ENCODE data around the gene TGM4. TPM values are rescaled to one million over a fixed set of nuclear protein-coding genes. Genes with fewer than 3 reads are reported as not detected.
"Not testable (repeated sequence)": the region's sequence is repeated elsewhere in the genome, so short reads cannot be mapped to it uniquely, and the experiment has no call there.

The TGM4 gene
- total RNA-seq, 4 donors from 2014 or later: not detected

GRCh38 chr3:44932271-44932670 lies 57.9 kb downstream of the TGM4 start:
- H3K36me3 ChIP-seq: peaks cover 10 to 98% (median 25%) of the 10 kb centered on the region in 3 donors
- 39 to 50% methylated on average over 2 of the region's 2 CpGs for WGBS, 2 donors
- H3K4me1 ChIP-seq: no peaks in the 10 kb centered on the region
- no peak for TF ChIP-seq CTCF (IDR thresholded peaks at IDR 0.05)
- no peak for TF ChIP-seq POLR2A (IDR thresholded peaks at IDR 0.05)
- no peak for DNase-seq
- H3K27ac ChIP-seq: no peak overlapping the region
- no peaks in the 10 kb centered on the region for H3K27me3 ChIP-seq
- H3K4me3 ChIP-seq: no peak overlapping the region
- intact Hi-C loops (cut with DNase I): no loop called here
- H3K9me3 ChIP-seq: no peaks in the 10 kb centered on the region

- no peaks in the 10 kb centered on the region for H3K27me3 ChIP-seq
- no peaks in the 10 kb centered on the region for H3K4me1 ChIP-seq
- TF ChIP-seq CTCF (IDR thresholded peaks at IDR 0.05): no peak
- TF ChIP-seq POLR2A (IDR thresholded peaks at IDR 0.05): no peak
- DNase-seq: no peak
- intact Hi-C loops (cut with DNase I): no loop called here
- H3K4me3 ChIP-seq: no peak overlapping the region
- no peaks in the 10 kb centered on the region for H3K9me3 ChIP-seq
- WGBS, 2 donors: 85 to 95% methylated on average over 4 to 5 of the region's 14 CpGs
- no peak overlapping the region for H3K27ac ChIP-seq
- peaks cover 4 to 98% (median 25%) of the 10 kb centered on the region in 3 donors for H3K36me3 ChIP-seq
Measured at GRCh38 chr3:44932986-44933944, 58.9 kb downstream of the TGM4 start.

GRCh38 chr3:44939581-44940036 lies 65.2 kb downstream of the TGM4 start:
- TF ChIP-seq POLR2A (IDR thresholded peaks at IDR 0.05) (no peak), CTCF (IDR thresholded peaks at IDR 0.05) (no peak)
- no peak for DNase-seq
- Histone ChIP-seq H3K9me3 (no peaks in the 10 kb centered on the region), H3K36me3 (peaks cover 0 to 99% (median 27%) of the 10 kb centered on the region in 3 donors), H3K27me3 (no peaks in the 10 kb centered on the region), H3K4me1 (peaks cover 0 to 13% (median 0%) of the 10 kb centered on the region in 3 donors), H3K27ac (no peak overlapping the region), H3K4me3 (no peak overlapping the region)
- WGBS, 2 donors: 77 to 100% methylated on average over 1 to 5 of the region's 6 CpGs
- intact Hi-C loops (cut with DNase I): no loop called here

- TF ChIP-seq CTCF (IDR thresholded peaks at IDR 0.05) (no peak), POLR2A (IDR thresholded peaks at IDR 0.05) (no peak)
- WGBS, 2 donors: 64 to 74% methylated on average over 5 to 7 of the region's 9 CpGs
- Histone ChIP-seq H3K4me3 (no peak overlapping the region), H3K36me3 (peaks cover 0 to 99% (median 31%) of the 10 kb centered on the region in 3 donors), H3K4me1 (peaks cover 0 to 13% (median 0%) of the 10 kb centered on the region in 3 donors), H3K9me3 (no peaks in the 10 kb centered on the region), H3K27ac (no peak overlapping the region), H3K27me3 (no peaks in the 10 kb centered on the region)
- intact Hi-C loops (cut with DNase I): no loop called here
- no peak for DNase-seq
Measured at GRCh38 chr3:44942202-44942921, 68.0 kb downstream of the TGM4 start.

- TF ChIP-seq POLR2A (IDR thresholded peaks at IDR 0.05) (no peak), CTCF (IDR thresholded peaks at IDR 0.05) (no peak)
- H3K4me3 ChIP-seq: no peak overlapping the region
- no peak overlapping the region for H3K27ac ChIP-seq
- peaks cover 0 to 40% (median 10%) of the 10 kb centered on the region in 3 donors for H3K36me3 ChIP-seq
- 46 to 58% methylated on average over 3 of the region's 3 CpGs for WGBS, 2 donors
- intact Hi-C loops (cut with DNase I): no loop called here
- peaks cover 9 to 30% (median 12%) of the 10 kb centered on the region in 3 donors for H3K4me1 ChIP-seq
- DNase-seq: no peak
- H3K27me3 ChIP-seq: no peaks in the 10 kb centered on the region
- H3K9me3 ChIP-seq: no peaks in the 10 kb centered on the region
Measured at GRCh38 chr3:44948239-44948638, 73.8 kb downstream of the TGM4 start.

- H3K27me3 ChIP-seq; intact Hi-C loops (cut with DNase I); H3K27ac ChIP-seq; H3K9me3 ChIP-seq; DNase-seq; H3K4me3 ChIP-seq: not testable (repeated sequence)
- 94 to 97% methylated on average over 4 of the region's 4 CpGs for WGBS, 2 donors
- Histone ChIP-seq H3K4me1 (peaks cover 9 to 36% (median 12%) of the 10 kb centered on the region in 3 donors), H3K36me3 (peaks cover 4 to 40% (median 8%) of the 10 kb centered on the region in 3 donors)
Measured at GRCh38 chr3:44949770-44950169, 75.4 kb downstream of the TGM4 start.
